GM10248 (cell line): ENCODE measurements around the gene DDIAS.
A peak's percentile ranks its signal among the peaks of the same experiment; 100 is the strongest.
"Not testable (repeated sequence)": the region's sequence is repeated elsewhere in the genome, so short reads cannot be mapped to it uniquely, and the experiment has no call there.

Source experiments
- CTCF ChIA-PET: fragments of 300-600 bp; sonication (Branson Sonifier 250); formaldehyde crosslinking; extraction: SDS; loops from one replicate; lab custom pipeline; 2021; ENCODE audit warnings: antibody characterized with exemption; lab: Yijun Ruan, JAX
- POLR2A ChIA-PET: fragments of 350-650 bp; sonication (Branson Sonifier 250); formaldehyde crosslinking; extraction: SDS; loops from one replicate; lab custom pipeline; 2020; ENCODE audit warnings: antibody characterized with exemption; lab: Yijun Ruan, JAX
- DNase-seq: peaks from one replicate; pipeline ENCODE4 v3.0.0; 2012; ENCODE audit errors: extremely low spot score
- TF ChIP-seq, protein P1 (sequence below): IDR thresholded peaks from 2 replicates; pipeline ENCODE4 v1.5.1; 2012; ENCODE audit warnings: mild to moderate bottlenecking, low read depth; ENCODE audit errors: extremely low read depth, missing control alignments, control extremely low read depth

DDIAS gene

DNA sequence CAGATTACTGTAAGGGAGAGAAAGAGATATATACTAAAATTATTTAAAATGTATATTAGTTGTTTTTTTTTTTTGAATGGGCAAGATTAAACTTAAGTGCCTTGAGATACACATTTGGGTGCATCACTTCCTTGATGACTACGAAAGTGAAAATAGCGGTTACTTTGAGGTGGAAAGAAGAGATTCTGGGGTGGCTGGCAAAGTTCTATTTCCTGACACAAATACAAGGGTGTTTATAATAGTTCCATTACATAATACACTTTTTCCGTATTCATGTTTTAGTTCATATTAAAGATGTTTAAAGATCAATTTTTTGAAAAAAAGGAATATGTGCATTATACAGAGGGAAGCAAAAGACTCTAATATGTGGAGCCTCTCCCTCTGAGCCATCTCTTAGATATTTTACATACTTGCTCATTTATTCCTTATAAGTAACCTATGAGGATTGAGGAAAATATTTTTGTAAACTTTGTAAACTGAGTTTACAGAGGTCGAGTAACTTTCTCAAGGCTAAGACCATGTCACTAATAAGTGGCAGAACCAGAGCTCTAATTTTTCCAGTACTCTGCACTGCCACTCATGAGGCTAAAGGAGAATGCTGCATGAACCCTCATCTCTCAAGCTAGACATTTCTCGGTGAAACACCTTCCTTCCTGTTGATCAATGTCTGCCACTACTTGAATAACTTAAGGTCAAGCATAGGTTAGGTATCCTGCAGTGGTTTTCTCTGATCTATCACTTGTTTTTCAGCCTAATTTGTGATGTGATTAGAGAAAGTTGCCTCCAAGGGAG, 58.6 kb downstream of the DDIAS start:
- TF ChIP-seq, protein P1, sequence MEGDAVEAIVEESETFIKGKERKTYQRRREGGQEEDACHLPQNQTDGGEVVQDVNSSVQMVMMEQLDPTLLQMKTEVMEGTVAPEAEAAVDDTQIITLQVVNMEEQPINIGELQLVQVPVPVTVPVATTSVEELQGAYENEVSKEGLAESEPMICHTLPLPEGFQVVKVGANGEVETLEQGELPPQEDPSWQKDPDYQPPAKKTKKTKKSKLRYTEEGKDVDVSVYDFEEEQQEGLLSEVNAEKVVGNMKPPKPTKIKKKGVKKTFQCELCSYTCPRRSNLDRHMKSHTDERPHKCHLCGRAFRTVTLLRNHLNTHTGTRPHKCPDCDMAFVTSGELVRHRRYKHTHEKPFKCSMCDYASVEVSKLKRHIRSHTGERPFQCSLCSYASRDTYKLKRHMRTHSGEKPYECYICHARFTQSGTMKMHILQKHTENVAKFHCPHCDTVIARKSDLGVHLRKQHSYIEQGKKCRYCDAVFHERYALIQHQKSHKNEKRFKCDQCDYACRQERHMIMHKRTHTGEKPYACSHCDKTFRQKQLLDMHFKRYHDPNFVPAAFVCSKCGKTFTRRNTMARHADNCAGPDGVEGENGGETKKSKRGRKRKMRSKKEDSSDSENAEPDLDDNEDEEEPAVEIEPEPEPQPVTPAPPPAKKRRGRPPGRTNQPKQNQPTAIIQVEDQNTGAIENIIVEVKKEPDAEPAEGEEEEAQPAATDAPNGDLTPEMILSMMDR: no peak
- CTCF ChIA-PET: interaction anchor here (0.9 to 2.0 kb wide), 7 partner anchors 11 to 102 kb away, joined by 3 to 13 read pairs (median 3); no protein-coding TSS in a partner anchor
- POLR2A ChIA-PET: no interaction called here
- peak; percentile 29 for DNase-seq

DNA sequence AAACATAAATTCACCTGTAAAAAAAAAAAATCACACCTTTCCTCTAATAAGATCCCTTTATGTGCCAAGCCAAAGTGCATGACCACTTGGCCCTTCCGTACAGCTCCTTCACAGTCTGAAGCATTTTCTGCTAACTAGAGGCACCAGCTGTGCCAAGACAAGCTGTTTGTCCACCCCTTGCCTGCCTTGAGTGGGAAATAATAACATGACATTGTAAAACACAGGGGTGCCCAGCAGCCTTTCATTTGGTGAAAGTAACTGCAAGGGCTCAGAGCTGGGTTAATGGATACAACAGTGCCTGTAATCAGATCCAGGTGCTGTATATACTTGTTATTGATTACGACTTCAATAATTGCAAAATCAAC, 59.2 kb downstream of the DDIAS start:
- ChIA-PET CTCF (interaction anchor here (0.9 to 2.0 kb wide), 5 partner anchors 18 to 101 kb away, joined by 3 to 13 read pairs (median 3); no protein-coding TSS in a partner anchor), POLR2A (no interaction called here)
- DNase-seq: no peak
- TF ChIP-seq, protein P1: no peak

DNA sequence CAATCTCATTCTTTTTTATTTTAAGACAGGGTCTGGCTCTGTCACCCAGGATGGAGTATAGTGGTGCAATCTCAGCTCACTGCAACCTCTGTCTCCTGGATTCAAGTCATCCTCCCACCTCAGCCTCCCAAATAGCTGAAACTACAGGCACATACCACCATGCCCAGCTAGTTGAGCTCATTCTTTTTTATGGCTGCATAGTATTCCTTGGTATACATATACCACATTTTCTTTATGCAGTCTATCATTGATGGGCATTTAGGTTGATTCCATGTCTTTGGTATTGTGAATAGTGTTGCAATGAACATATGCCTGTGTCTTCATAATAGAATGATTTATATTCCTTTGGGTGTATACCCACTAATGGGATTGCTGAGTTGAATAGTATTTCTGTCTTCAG, 60.5 kb downstream of the DDIAS start:
- DNase-seq, POLR2A ChIA-PET: not testable (repeated sequence)
- CTCF ChIA-PET: interaction anchor here (1.4 to 2.0 kb wide), 3 partner anchors 19 to 36 kb away, joined by 3 to 13 read pairs (median 6); no protein-coding TSS in a partner anchor

DNA sequence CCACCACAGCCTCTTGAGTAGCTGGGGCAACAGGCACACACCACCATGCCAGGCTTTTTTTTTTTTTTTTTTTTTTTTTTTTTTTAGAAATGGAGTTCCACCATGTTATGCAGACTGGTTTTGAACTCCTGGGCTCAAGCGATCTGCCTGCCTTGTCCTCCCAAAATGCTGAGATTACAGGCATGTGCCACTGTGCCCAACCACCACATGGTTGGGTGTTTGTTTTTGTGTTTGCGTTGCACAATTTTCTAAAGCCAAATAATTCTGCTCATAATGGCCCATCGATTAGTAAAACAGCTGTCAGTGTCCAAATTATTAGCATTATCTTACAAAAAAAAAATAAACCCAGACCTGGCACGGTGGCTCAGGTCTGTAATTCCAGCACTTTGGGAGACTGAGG, 65.8 kb downstream of the DDIAS start:
- ChIA-PET CTCF (no interaction called here), POLR2A (no interaction called here)
- TF ChIP-seq, protein P1: no peak
- no peak for DNase-seq

DNA sequence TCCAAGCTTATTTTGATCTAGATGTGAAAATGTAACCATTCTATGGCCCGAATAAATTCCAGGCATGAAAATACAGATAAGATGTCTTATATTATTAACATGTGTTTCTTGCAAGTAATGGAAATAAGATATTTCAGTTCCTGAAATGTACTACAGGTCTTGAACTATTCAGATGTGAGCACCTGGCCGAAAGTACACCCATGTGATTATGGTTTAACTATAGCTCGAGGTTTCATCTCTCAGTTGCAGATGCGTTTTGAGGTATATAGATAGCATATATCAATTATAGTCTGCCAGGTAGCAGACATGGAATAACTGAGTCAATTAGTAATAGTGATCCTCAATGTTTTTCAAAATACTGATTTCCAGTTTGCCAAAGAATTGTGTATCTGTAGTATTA, 68.3 kb downstream of the DDIAS start:
- DNase-seq: peak; percentile 68
- ChIA-PET CTCF (interaction anchor here (1.1 to 1.4 kb wide), 2 partner anchors 38 to 43 kb away, joined by 4 to 5 read pairs; no protein-coding TSS in a partner anchor), POLR2A (interaction anchor here (0.7 kb wide), 1 partner anchor 102 kb away, joined by 3 read pairs; the partner anchor contains the start of gene RAB30)
- TF ChIP-seq, protein P1: no peak

DNA sequence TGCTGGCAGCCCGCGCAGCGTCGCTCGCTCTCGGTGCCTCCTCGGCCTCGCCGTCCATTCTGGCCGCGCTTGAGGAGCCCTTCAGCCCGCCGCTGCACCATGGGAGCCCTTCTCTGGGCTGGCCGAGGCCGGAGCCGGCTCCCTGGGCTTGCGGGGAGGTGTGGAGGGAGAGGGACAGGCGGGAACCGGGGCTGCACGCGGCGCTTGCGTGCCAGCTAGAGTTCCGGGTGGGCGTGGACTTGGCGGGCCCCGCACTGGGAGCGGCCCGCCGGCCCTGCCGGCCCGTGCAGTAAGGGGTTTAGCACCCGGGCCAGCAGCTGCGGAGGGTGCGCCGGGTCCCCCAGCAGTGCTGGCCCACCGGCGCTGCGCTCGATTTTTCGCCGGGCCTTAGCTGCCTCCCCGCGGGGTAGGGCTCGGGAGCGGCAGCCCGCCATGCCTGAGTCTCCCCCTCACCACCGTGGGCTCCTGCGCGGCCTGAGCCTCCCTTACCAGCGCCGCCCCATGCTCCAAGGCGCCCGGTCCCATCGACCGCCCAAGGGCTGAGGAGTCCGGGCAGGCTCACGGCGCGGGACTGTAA, 69.1 kb downstream of the DDIAS start:
- ChIA-PET POLR2A (interaction anchor here (1.3 kb wide), 1 partner anchor 189 kb away, joined by 4 read pairs; no protein-coding TSS in a partner anchor), CTCF (interaction anchor here (1.4 to 1.5 kb wide), 4 partner anchors 17 to 44 kb away, joined by 3 to 6 read pairs (median 4); no protein-coding TSS in a partner anchor)
- DNase-seq: not testable (repeated sequence)

DNA sequence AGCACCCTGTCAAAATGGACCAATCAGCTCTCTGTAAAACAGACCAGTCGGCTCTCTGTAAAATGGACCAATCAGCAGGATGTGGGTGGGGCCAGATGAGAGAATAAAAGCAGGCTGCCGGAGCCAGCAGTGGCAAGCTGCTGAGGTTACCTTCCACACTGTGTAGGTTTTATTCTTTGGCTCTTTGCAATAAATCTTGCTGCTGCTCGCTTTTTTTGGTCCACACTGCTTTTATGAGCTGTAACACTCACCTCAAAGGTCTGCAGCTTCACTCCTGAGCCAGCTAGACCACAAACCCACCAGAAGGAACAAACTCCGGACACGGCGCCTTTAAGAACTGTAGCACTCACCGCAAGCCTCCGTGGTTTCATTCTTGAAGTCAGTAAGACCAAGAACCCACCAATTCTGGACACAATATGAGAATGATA, 70.0 kb downstream of the DDIAS start:
- ChIA-PET CTCF (interaction anchor here (1.0 to 1.6 kb wide), 7 partner anchors 8 to 104 kb away, joined by 3 to 6 read pairs (median 4); no protein-coding TSS in a partner anchor), POLR2A (interaction anchor here (1.3 kb wide), 1 partner anchor 188 kb away, joined by 4 read pairs; no protein-coding TSS in a partner anchor)
- DNase-seq: not testable (repeated sequence)
